ENCODE measurements around the gene L3MBTL4.
A peak's percentile ranks its signal among the peaks of the same experiment; 100 is the strongest.
"Not testable (repeated sequence)": the region's sequence is repeated elsewhere in the genome, so short reads cannot be mapped to it uniquely, and the experiment has no call there.

L3MBTL4 gene

GRCh38 chr18:6414723-6415417 lies at the start of gene L3MBTL4:
L3MBTL4 (minus strand) TSS chr18:6414911; CDS start chr18:6311625, 103,286 bp downstream.
- DNase-seq (ENCODE audit: low spot score): no peak

GRCh38 chr18:6452194-6452593 lies 37.5 kb upstream of the L3MBTL4 start:
- DNase-seq (ENCODE audit: low spot score): no peak

- DNase-seq (ENCODE audit: low spot score): no peak
Measured at GRCh38 chr18:6449213-6449612, 34.5 kb upstream of the L3MBTL4 start.

- no peak for DNase-seq (ENCODE audit: low spot score)
Measured at GRCh38 chr18:6444466-6445228, 29.9 kb upstream of the L3MBTL4 start.

GRCh38 chr18:6441200-6441599 lies 26.5 kb upstream of the L3MBTL4 start:
- DNase-seq (ENCODE audit: low spot score): no peak

GRCh38 chr18:6437937-6438818 lies 23.5 kb upstream of the L3MBTL4 start:
- no peak for DNase-seq (ENCODE audit: low spot score)

- DNase-seq (ENCODE audit: low spot score): no peak
Measured at GRCh38 chr18:6435731-6436130, 21.0 kb upstream of the L3MBTL4 start.

GRCh38 chr18:6434987-6435709 lies 20.4 kb upstream of the L3MBTL4 start:
- DNase-seq (ENCODE audit: low spot score): no peak

GRCh38 chr18:6434481-6434880 lies 19.8 kb upstream of the L3MBTL4 start:
- DNase-seq (ENCODE audit: low spot score): no peak

GRCh38 chr18:6431659-6432318 lies 17.1 kb upstream of the L3MBTL4 start:
- no peak for DNase-seq (ENCODE audit: low spot score)

- no peak for DNase-seq (ENCODE audit: low spot score)
Measured at GRCh38 chr18:6428851-6429395, 14.2 kb upstream of the L3MBTL4 start.

- no peak for DNase-seq (ENCODE audit: low spot score)
Measured at GRCh38 chr18:6427286-6427685, 12.6 kb upstream of the L3MBTL4 start.

- no peak for DNase-seq (ENCODE audit: low spot score)
Measured at GRCh38 chr18:6423289-6423688, 8.6 kb upstream of the L3MBTL4 start.

- DNase-seq (ENCODE audit: low spot score): peak; percentile 14
Measured at GRCh38 chr18:6414118-6414722, 491 bp downstream of the L3MBTL4 start.

GRCh38 chr18:6413579-6414117 lies 1.1 kb downstream of the L3MBTL4 start:
- no peak for DNase-seq (ENCODE audit: low spot score)

- no peak for DNase-seq (ENCODE audit: low spot score)
Measured at GRCh38 chr18:6412933-6413472, 1.7 kb downstream of the L3MBTL4 start.

- no peak for DNase-seq (ENCODE audit: low spot score)
Measured at GRCh38 chr18:6411382-6411781, 3.3 kb downstream of the L3MBTL4 start.

GRCh38 chr18:6409933-6410332 lies 4.8 kb downstream of the L3MBTL4 start:
- no peak for DNase-seq (ENCODE audit: low spot score)

GRCh38 chr18:6408543-6408942 lies 6.2 kb downstream of the L3MBTL4 start:
- not testable (repeated sequence) for DNase-seq (ENCODE audit: low spot score)

GRCh38 chr18:6406910-6407470 lies 7.7 kb downstream of the L3MBTL4 start:
- no peak for DNase-seq (ENCODE audit: low spot score)
